NCI-H128 (cell line): ENCODE measurements around the gene NPY1R.

Experiments used
- DNase-seq: peaks from one replicate; lab custom pipeline; 2025; ENCODE audit not compliant: unreplicated experiment; lab: John Stamatoyannopoulos, UW

NPY1R gene

GRCh38 chr4:163280703-163281519 lies 51.5 kb downstream of the NPY1R start:
- no peak for DNase-seq

- no peak for DNase-seq
Measured at GRCh38 chr4:163279713-163280112, 52.7 kb downstream of the NPY1R start.

GRCh38 chr4:163274861-163275260 lies 57.5 kb downstream of the NPY1R start:
- DNase-seq, result no peak
